Heart left ventricle (tissue), 16 donors: ENCODE data around the gene FOXF2. TPM values are rescaled to one million over a fixed set of nuclear protein-coding genes. Genes with fewer than 3 reads are reported as not detected.

Experiments used
- ATAC-seq, 4 donors: fragments of 200-7000 bp; cut with Tn5 transposase; one replicate each; pipeline ENCODE4 v1.9.1; 2020 to 2022; ENCODE audit warnings: moderate library complexity in 4 of 4, mild to moderate bottlenecking in 3 of 4, moderate number of reproducible peaks in 1 of 4
- DNase-seq, 5 donors: peaks; one replicate each; pipeline ENCODE4 v3.0.0-alpha.2; 2020
- H3K27ac ChIP-seq, 12 donors: fragments of 200-600 bp; sonication (generic) in 4 of 12; one replicate each; pipeline versions ENCODE4 v1.5.0 to v1.8.0; 2016 to 2022; ENCODE audit warnings: mild to moderate bottlenecking in 2 of 12
- H3K27me3 ChIP-seq, 9 donors: fragments of 200-600 bp; sonication (generic) in 2 of 9; one replicate each; pipeline versions ENCODE4 v1.5.1 to v1.8.0; 2016 to 2022; ENCODE audit warnings: mild to moderate bottlenecking in 3 of 9
- H3K36me3 ChIP-seq, 9 donors: fragments of 200-600 bp; sonication (generic) in 2 of 9; one replicate each; pipeline versions ENCODE4 v1.5.0 to v1.8.0; 2018 to 2022; ENCODE audit warnings: mild to moderate bottlenecking in 2 of 9
- H3K4me1 ChIP-seq, 12 donors: fragments of 200-600 bp; sonication (generic) in 4 of 12; one replicate each; pipeline versions ENCODE4 v1.5.0 to v1.8.0; 2016 to 2022; ENCODE audit warnings: mild to moderate bottlenecking in 3 of 12
- H3K4me3 ChIP-seq, 12 donors: fragments of 200-600 bp; sonication (generic) in 4 of 12; one replicate each; pipeline versions ENCODE4 v1.5.0 to v1.8.0; 2017 to 2022; ENCODE audit warnings: mild to moderate bottlenecking in 9 of 12, moderate library complexity in 4 of 12
- H3K9me3 ChIP-seq, 12 donors: fragments of 200-600 bp; sonication (generic) in 4 of 12; one replicate each; pipeline versions ENCODE4 v1.5.0 to v1.8.0; 2016 to 2022; ENCODE audit warnings: mild to moderate bottlenecking in 1 of 12
- POLR2A ChIP-seq, 2 donors: fragments of 450-650 bp; IDR thresholded peaks; one replicate each; pipeline ENCODE4 v1.6.1; 2017; ENCODE audit warnings: antibody characterized with exemption in 2 of 2, mild to moderate bottlenecking in 2 of 2, moderate library complexity in 2 of 2
- WGBS, 4 donors: extraction: QIAGEN DNeasy Blood & Tissue Kit in 2 of 4; methylation state at CpG; one replicate each; pipeline versions ENCODE4 v1.1.5 to v1.1.7; 2013 to 2018; 5-methylcytosine and 5-hydroxymethylcytosine counted together
- intact Hi-C, 10 donors: fragments of 100-400 bp; cut with DNase I; formaldehyde crosslinking; loops; one replicate each; pipeline versions ENCODE4 v1.11.1 to v1.14.2; 2022
- polyA plus RNA-seq, 2 donors: library from polyadenylated mRNA; stranded (reverse); fragments of 200-250 nt; gene quantifications; one replicate each; pipeline ENCODE4 v1.2.3, GENCODE V29; 2013
- total RNA-seq, 9 donors: library from RNA; depleted of rRNA in 2 of 9; stranded (reverse); fragments of >200 nt in 2 of 9; fragmentation: NEBNext Ultra II Directional in 3 of 9; extraction: Animal tissue kit (Norgen Biotek cat#: 25700) in 3 of 9; gene quantifications; one replicate each; pipeline versions ENCODE4 v1.1.0 to v1.2.4, GENCODE V29; 2016 to 2023
- TF ChIP-seq, protein P1 (sequence below), 12 donors: fragments of 200-600 bp; sonication (generic) in 4 of 12; IDR thresholded peaks; one replicate each; pipeline versions ENCODE4 v1.5.0 to v1.8.0; 2018 to 2022; ENCODE audit warnings: antibody characterized with exemption in 12 of 12, mild to moderate bottlenecking in 5 of 12
- donor health status: ischemic (EF 13 %, LVEDD 7.1; RV severe dilation, severe dysfunction).
- donor health status: healthy with polysubstance abuse.
- donor health status: DM: no; HTN: yes; CAD: no.
- donor health status: DM: no; HTN: no; CAD: no.
- donor health status: ischemic (EF 25% LVEDD 6.9; RV normal size, moderate dysfunction).
- donor health status: ischemic (EF 25% LVEDD 5.7; RV mildly dilated, moderate dysfunction).
- donor health status: healthy.
- donor health status: DM: yes; HTN: yes; CAD: no.
- donor health status: ischemic (EF 35%, LVEDD 5.7; RV mildly dilated, moderate dysfunction).
- donor health status: nonischemic (EF 11% LVEDD 7.7; RV severe dilation, severe dysfunction).
- donor health status: DM: yes; HTN: yes; CAD: no.
- donor health status: PGD.
- donor health status: ischemic (EF 29% LVEDD 5.4; RV normal size, mild dysfunction).
- donor health status: nonischemic (EF 23%, LVEDD 6.1; RV moderate dilation, normal function).

FOXF2 gene
- total and polyA plus RNA-seq, 11 donors = 0.09 to 0.35 (median 0.16) TPM; not detected in 2

- no peak for DNase-seq
- H3K36me3 ChIP-seq = no peaks in the 10 kb centered on the region
These were observed 26.9 kb downstream of the FOXF2 start for GRCh38 chr6:1416191-1416760.

DNA sequence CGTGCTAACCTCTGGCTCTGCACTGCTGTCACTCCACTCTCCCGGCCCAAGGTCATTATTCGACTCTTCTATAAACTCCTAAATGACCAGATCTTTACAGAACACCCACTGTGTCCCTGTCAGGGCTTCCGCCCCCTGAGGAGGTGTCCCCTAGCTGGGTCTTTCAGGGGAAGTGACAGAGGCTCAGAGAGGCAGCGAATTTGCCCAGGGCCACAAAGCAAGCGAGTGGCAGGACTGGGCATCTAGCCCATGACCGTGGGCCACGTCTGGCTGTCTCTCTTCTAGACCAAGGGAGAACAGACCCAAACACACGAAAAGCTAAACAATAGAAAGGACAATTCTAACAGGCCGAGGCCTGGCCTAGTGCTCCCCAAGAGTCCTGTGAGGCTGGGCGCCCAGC, 27.4 kb downstream of the FOXF2 start:
- no peak for DNase-seq
- WGBS, 4 donors = 74 to 78% (median 77%) methylated on average over 11 of the region's 11 CpGs
- Histone ChIP-seq H3K4me3 (no peak overlapping the region), H3K4me1 (no peaks in the 10 kb centered on the region), H3K27ac (no peak overlapping the region), H3K9me3 (peaks cover 0 to 18% (median 9%) of the 10 kb centered on the region in 12 donors), H3K27me3 (peaks cover 0 to 37% (median 4%) of the 10 kb centered on the region in 9 donors), H3K36me3 (no peaks in the 10 kb centered on the region)
- no peak for ATAC-seq
- intact Hi-C loops = no loop called here
- no peak for TF ChIP-seq POLR2A (IDR thresholded peaks at IDR 0.05)
- TF ChIP-seq, protein P1, sequence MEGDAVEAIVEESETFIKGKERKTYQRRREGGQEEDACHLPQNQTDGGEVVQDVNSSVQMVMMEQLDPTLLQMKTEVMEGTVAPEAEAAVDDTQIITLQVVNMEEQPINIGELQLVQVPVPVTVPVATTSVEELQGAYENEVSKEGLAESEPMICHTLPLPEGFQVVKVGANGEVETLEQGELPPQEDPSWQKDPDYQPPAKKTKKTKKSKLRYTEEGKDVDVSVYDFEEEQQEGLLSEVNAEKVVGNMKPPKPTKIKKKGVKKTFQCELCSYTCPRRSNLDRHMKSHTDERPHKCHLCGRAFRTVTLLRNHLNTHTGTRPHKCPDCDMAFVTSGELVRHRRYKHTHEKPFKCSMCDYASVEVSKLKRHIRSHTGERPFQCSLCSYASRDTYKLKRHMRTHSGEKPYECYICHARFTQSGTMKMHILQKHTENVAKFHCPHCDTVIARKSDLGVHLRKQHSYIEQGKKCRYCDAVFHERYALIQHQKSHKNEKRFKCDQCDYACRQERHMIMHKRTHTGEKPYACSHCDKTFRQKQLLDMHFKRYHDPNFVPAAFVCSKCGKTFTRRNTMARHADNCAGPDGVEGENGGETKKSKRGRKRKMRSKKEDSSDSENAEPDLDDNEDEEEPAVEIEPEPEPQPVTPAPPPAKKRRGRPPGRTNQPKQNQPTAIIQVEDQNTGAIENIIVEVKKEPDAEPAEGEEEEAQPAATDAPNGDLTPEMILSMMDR (IDR thresholded peaks at IDR 0.05) = no peak

More at GRCh38 chr6:1416191-1416760, 26.9 kb downstream of the FOXF2 start:
- Histone ChIP-seq H3K4me3 (no peak overlapping the region), H3K27ac (no peak overlapping the region), H3K27me3 (peaks cover 0 to 40% (median 4%) of the 10 kb centered on the region in 9 donors), H3K9me3 (peaks cover 0 to 14% (median 6%) of the 10 kb centered on the region in 12 donors), H3K4me1 (no peaks in the 10 kb centered on the region)
- TF ChIP-seq POLR2A (IDR thresholded peaks at IDR 0.05) = no peak
- intact Hi-C loops = no loop called here
- WGBS, 4 donors = 38 to 45% (median 40%) methylated on average over 11 to 21 of the region's 21 CpGs
- ATAC-seq = no peak

DNA sequence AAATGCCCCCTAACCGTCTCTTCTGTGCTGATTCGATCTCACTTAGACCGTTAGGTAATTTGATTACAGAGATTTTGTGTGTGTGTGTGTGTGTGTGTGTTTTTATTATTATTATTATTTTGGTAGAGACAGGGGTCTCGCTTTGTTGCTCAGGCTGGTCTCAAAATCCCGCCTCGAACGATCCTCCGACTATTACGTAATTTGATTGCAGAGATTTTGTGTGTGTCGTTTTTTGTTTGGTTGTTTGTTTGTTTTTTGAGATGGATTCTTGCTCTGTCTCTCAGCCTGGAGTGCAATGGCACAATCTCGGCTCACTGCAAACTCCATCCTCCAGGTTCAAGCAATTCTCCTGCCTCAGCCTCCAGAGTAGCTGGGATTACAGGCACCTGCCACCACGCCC, 28.3 kb downstream of the FOXF2 start:
- 88 to 92% (median 90%) methylated on average over 12 of the region's 12 CpGs for WGBS, 4 donors
- H3K27ac ChIP-seq = no peak overlapping the region
- ATAC-seq = no peak
- H3K27me3 ChIP-seq = peaks cover 0 to 30% (median 4%) of the 10 kb centered on the region in 9 donors
- H3K36me3 ChIP-seq = no peaks in the 10 kb centered on the region
- no peak for DNase-seq
- TF ChIP-seq POLR2A (IDR thresholded peaks at IDR 0.05) = no peak
- TF ChIP-seq, protein P1 (IDR thresholded peaks at IDR 0.05) = no peak
- intact Hi-C loops = no loop called here
- peaks cover 0 to 18% (median 9%) of the 10 kb centered on the region in 12 donors for H3K9me3 ChIP-seq
- H3K4me1 ChIP-seq = no peaks in the 10 kb centered on the region
- no peak overlapping the region for H3K4me3 ChIP-seq

GRCh38 chr6:1418471-1419191, 29.3 kb downstream of the FOXF2 start:
- no peaks in the 10 kb centered on the region for H3K4me1 ChIP-seq
- no peak overlapping the region for H3K4me3 ChIP-seq
- intact Hi-C loops = no loop called here
- peaks cover 0 to 30% (median 4%) of the 10 kb centered on the region in 9 donors for H3K27me3 ChIP-seq
- DNase-seq = no peak
- peaks cover 0 to 18% (median 9%) of the 10 kb centered on the region in 12 donors for H3K9me3 ChIP-seq
- TF ChIP-seq POLR2A (IDR thresholded peaks at IDR 0.05) = no peak
- TF ChIP-seq, protein P1 (IDR thresholded peaks at IDR 0.05) = no peak
- H3K27ac ChIP-seq = no peak overlapping the region
- no peak for ATAC-seq
- no peaks in the 10 kb centered on the region for H3K36me3 ChIP-seq
- 72 to 86% (median 82%) methylated on average over 13 to 15 of the region's 15 CpGs for WGBS, 4 donors
